ENCODE results near the gene STAC. TPM values are rescaled to one million over a fixed set of nuclear protein-coding genes. Genes with fewer than 3 reads are reported as not detected.

The STAC gene
- total and polyA plus RNA-seq, 10 of the 15 experiments (the other 5 are each of a cell fraction or from before 2014, with no cell fraction given), result 0.07 TPM; not detected in 9

DNA sequence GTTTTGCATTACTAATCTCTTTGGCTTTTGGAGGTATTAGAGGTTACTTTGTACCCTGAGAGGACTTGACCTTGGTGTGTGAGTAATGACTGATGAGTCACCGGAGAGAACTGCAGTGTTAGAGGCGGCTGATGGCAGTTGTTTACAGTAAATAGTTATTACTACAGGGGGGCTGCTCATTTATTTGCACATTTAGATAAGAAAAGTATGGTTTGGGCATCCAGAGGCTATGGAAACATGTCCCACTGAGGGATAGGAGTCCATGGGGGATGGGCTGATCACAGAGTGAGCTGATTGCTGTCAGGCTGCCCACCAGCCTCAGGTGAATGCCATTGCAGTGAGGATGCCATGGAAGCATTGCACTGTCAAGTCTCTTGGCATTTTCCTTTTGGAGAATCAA, 17.3 kb upstream of the STAC start:
- in situ Hi-C loops (cut with MboI), result no loop called here

More for the DNA sequence above, 17.3 kb upstream of the STAC start:
- Histone ChIP-seq H3K4me3 (no peak overlapping the region), H3K36me3 (ENCODE audit: control insufficient read depth in 2 of 2, insufficient read depth in 2 of 2, low read length in 1 of 2) (no peaks in the 10 kb centered on the region), H3K4me1 (ENCODE audit: control insufficient read depth, insufficient read depth, low read length) (no peaks in the 10 kb centered on the region), H3K79me2 (ENCODE audit: control insufficient read depth, insufficient read depth, low read length) (no peaks in the 10 kb centered on the region), H2AFZ (ENCODE audit: control insufficient read depth, low read depth, low read length) (no peak overlapping the region), H3K9ac (ENCODE audit: control insufficient read depth, insufficient read depth, low read length) (no peak overlapping the region), H3K4me2 (ENCODE audit: control insufficient read depth, insufficient read depth) (no peak overlapping the region), H4K20me1 (ENCODE audit: control insufficient read depth, insufficient read depth) (no peaks in the 10 kb centered on the region), H3K9me3 (replicated peaks; ENCODE audit: control insufficient read depth, insufficient read depth, low read length) (no peaks in the 10 kb centered on the region), H3K27me3 (replicated peaks in 1 of 2; ENCODE audit: control insufficient read depth in 2 of 2, insufficient read depth in 2 of 2, low read length in 1 of 2) (no peaks in the 10 kb centered on the region), H3K27ac (ENCODE audit: control insufficient read depth, insufficient read depth) (no peak overlapping the region)
- TF ChIP-seq RAD51 (IDR thresholded peaks at IDR 0.05), result no peak
- TF ChIP-seq IKZF2 (IDR thresholded peaks at IDR 0.05), result no peak
- TF ChIP-seq, protein P1, sequence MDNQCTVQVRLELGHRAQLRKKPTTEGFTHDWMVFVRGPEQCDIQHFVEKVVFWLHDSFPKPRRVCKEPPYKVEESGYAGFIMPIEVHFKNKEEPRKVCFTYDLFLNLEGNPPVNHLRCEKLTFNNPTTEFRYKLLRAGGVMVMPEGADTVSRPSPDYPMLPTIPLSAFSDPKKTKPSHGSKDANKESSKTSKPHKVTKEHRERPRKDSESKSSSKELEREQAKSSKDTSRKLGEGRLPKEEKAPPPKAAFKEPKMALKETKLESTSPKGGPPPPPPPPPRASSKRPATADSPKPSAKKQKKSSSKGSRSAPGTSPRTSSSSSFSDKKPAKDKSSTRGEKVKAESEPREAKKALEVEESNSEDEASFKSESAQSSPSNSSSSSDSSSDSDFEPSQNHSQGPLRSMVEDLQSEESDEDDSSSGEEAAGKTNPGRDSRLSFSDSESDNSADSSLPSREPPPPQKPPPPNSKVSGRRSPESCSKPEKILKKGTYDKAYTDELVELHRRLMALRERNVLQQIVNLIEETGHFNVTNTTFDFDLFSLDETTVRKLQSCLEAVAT (IDR thresholded peaks at IDR 0.05), result no peak
- TF ChIP-seq RFX5 (IDR thresholded peaks at IDR 0.05; ENCODE audit: low read depth, low read length), result no peak
- TF ChIP-seq CHD4 (IDR thresholded peaks at IDR 0.05), result no peak
- TF ChIP-seq IRF4 (IDR thresholded peaks at IDR 0.05; ENCODE audit: low read depth, low read length), result no peak
- no peak for TF ChIP-seq TCF7 (IDR thresholded peaks at IDR 0.05; ENCODE audit: borderline replicate concordance)
- no peak for TF ChIP-seq EP300 (IDR thresholded peaks at IDR 0.05; ENCODE audit: borderline replicate concordance in 1 of 2, control insufficient read depth in 1 of 2, low read depth in 2 of 2, low read length in 2 of 2)
- TF ChIP-seq EGR1 (IDR thresholded peaks at IDR 0.05; ENCODE audit: borderline replicate concordance in 1 of 2, low read depth in 2 of 2, low read length in 2 of 2), result no peak
- TF ChIP-seq PAX8 (IDR thresholded peaks at IDR 0.05), result no peak
- no peak for TF ChIP-seq NFYA (IDR thresholded peaks at IDR 0.05; ENCODE audit: borderline replicate concordance, low read depth, low read length)
- no peak for TF ChIP-seq MEF2A (IDR thresholded peaks at IDR 0.05; ENCODE audit: insufficient read depth, low read depth, low read length)
- FAIRE-seq (no peak), DNase-seq (ENCODE audit: low read depth, low spot score) (no peak), ATAC-seq (no peak)
- CTCF ChIA-PET, result interaction anchor here (1.3 kb wide), 1 partner anchor 12 kb away, joined by 3 read pairs; no protein-coding TSS in a partner anchor
- intact Hi-C loops (cut with micrococcal nuclease; ENCODE audit: unreplicated experiment), result no loop called here
- RAD21 ChIA-PET (ENCODE audit: unreplicated experiment), result no interaction called here
- SMC1A ChIA-PET (ENCODE audit: uncharacterized antibody, unreplicated experiment), result interaction anchor here (1.2 kb wide), 1 partner anchor 20 kb away, joined by 4 read pairs; no protein-coding TSS in a partner anchor
- BruUV-seq (replicated peaks), result no TSS peak
- POLR2A ChIA-PET, result no interaction called here
- WGBS (ENCODE audit: insufficient coverage, insufficient replicate concordance, low lambda C conversion rate, missing lambda C conversion rate), result 31% methylated on average over 2 of the region's 2 CpGs
